ENCODE measurements around the gene ZBTB7C. TPM values are rescaled to one million over a fixed set of nuclear protein-coding genes. Genes with fewer than 3 reads are reported as not detected.

ZBTB7C gene
- total RNA-seq, 1 donor from 2014 or later, result 0.78 TPM

DNA sequence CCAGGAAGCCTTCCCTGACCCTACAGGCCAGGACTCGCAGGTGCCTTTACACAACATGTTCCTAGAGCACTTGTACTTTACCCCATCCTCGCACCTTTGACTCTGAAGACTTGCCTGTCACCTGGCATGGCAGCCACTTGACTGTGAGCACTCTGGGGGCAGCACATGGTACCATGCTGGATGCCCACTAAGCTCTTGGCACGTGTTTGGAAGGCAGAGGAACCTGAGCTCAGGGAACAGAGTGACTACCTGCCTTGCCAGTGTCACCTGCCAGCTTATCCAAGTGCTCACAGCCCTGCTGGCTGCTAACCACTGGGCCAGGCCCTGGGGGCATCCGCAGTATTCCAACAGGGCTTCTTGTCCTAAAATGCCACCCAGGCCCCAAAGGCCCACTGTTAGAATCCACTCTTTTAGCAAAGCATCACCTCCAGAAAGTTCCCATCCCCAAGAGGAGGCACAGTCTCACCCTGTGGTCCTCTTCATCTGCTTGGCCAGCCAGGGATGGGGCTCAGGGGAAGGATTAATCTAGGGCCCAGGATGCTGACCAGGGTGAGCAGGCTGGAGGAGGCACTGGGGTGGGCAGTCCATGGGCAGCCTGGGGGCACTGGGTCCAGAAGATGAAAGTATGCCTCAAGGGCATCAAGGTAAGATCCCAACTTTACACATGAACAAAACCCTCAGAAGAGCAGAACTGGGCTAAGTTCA is 57.0 kb downstream of the ZBTB7C start:
- no peak for DNase-seq

DNA sequence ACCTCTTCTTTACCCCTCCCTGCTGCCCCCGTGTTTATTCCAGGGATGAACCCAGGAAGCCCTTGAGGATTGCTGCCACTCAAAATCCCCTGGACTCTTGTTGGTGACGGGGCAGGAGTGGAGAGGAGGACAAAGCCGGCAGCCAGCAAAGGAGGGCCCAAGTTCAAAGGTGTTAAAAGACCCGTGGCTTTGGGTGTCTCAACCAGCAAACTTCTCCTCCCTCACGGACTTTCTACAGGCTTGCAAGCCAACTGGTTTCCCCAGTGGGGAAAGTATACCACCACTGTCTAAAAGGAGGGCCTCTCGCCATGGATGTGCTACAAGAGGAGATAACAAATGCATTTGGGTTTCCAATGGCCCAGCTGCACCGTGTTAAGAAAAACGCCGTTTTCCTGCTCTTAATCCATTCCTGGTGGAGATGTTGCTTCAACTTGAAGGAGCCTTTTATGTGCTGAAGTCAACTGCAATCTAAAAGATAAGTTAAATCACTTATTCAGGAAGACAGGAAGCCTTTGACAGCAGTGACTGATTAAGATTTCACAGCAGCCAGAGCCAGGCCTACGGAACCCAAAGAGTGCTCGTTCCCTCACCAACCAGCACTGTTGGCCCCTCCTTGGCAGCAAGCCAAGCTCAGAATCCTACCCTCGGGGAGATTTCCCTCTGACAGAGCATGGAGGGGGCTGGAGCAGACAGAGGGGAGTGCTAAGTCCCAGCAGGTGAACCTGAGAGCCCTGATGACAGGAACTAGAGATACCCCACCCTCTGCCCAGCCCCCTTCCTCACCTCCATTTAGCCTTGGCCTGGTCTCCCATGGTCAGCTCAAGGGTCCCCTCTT is 57.8 kb downstream of the ZBTB7C start:
- DNase-seq, result no peak

DNA sequence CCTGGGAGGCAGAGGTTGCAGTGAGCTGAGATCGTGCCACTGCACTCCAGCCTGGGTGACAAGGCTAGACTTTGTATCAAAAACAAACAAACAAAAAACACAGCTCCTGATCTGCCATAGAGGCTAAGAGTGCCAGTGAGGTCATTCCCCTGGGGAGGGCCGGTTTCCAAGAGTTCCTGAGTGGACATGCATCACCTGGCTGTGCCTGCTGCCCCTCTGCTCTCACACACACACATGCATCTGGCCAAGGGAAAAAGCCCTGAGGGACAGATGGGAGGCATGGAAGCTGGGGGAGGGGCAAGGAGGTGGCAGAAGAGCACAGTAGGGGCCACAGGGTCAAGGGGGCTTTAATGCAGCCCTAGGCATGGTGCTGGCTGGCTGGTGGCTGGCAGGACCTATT is 60.4 kb downstream of the ZBTB7C start:
- DNase-seq, result no peak

- DNase-seq, result no peak
Measured at GRCh38 chr18:48347756-48348326, 61.3 kb downstream of the ZBTB7C start.

DNA sequence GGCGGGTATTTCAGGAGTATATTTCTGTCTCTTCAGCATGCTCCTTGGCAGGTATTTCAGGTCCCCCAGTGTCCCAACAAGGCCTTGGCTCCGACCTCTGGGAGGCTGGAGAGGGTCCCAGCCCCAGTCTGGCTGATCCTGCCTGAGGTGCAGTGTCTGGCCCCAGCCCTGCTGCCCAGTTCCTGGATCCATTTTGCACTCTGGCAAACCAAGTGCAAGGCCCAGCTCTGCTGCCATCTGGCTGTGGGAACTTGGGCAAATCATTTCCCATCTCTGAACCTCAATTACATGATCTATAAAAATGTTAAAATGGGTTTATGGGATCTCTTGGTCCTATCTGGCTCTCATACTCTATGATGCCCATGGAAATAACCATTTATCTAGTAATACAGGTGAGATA is 63.6 kb downstream of the ZBTB7C start:
- no peak for DNase-seq

DNA sequence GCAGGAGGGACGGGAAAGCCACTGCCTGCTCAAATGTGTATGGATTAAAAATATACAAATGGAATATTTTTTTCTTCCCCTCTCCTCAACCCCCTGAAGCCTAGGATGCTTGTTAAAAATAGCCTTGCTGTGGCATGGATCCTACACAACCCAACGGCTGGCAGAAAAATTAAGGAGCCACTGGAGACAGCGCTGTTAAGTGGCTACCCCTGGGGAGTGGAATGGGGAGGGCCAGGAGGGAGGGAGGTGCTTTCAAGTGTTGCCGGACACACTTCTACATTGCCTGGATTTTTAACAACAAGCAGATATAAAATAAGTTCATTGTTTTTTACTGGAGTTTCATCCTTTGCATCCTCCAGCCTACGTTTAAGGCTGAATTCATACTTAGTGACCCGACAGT is 66.6 kb downstream of the ZBTB7C start:
- no peak for DNase-seq

GRCh38 chr18:48342125-48342524 is 67.1 kb downstream of the ZBTB7C start:
- DNase-seq, result no peak

GRCh38 chr18:48340560-48340959 is 68.6 kb downstream of the ZBTB7C start:
- DNase-seq, result no peak

DNA sequence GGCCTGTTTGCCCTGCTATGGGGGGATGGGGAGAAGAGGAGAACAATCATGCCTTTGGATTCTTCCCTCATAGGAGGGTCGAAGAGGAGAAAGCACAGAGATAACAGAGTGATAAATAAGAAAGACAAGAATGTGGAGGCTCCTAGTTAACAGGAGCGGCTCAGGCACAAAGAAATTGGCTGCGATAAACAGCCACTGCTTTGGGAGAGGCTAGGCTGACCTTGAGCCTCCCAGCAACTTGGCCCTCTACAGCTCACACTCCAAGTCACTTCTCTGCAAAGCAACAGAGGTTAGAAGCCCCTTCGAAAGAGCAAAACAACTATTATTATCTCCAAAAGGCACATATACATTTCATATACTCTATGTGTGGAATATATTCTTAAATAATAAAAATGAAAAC is 69.5 kb downstream of the ZBTB7C start:
- DNase-seq, result no peak

GRCh38 chr18:48338915-48339314 is 70.3 kb downstream of the ZBTB7C start:
- no peak for DNase-seq

DNA sequence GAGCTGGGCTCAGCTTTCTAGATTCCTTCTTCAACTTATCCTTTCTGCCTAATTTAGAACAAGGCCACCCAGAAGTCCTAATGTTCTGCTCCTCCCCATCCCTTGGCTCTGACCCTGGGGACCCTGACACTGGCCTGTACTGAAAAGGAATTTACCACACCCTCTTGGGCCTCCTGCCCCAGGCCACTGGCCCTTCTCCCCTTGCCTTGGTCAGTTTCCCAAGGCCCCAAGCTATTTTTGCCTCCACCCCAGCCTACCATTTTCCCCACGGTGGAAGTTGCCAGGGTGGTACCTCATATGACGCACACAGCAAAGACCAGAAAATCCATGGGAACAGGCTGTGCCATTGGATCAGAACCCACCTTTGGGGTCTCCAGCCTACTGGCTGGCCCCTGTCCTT is 72.1 kb downstream of the ZBTB7C start:
- DNase-seq, result no peak

DNA sequence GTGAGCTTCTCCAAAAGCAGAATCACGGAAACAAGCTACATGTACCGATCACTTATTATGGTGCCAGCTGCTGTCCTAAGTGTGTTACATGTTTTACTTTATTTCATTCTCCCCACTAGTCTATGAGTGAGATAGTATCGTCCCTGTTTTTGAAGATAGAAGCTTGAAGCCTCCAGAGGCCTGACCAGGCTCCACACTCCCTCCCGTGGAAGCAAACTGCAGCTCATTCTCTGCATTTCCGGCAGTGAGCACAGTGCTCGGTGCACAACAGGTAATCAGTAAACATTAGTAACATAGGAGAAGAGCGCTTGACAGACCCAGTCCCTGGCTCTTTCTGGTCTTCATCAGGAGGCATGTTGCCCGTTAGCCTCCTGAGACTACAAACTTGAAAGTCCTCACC is 72.9 kb downstream of the ZBTB7C start:
- no peak for DNase-seq

- no peak for DNase-seq
Measured at GRCh38 chr18:48335829-48336228, 73.4 kb downstream of the ZBTB7C start.

GRCh38 chr18:48334845-48335244 is 74.3 kb downstream of the ZBTB7C start:
- DNase-seq, result no peak

DNA sequence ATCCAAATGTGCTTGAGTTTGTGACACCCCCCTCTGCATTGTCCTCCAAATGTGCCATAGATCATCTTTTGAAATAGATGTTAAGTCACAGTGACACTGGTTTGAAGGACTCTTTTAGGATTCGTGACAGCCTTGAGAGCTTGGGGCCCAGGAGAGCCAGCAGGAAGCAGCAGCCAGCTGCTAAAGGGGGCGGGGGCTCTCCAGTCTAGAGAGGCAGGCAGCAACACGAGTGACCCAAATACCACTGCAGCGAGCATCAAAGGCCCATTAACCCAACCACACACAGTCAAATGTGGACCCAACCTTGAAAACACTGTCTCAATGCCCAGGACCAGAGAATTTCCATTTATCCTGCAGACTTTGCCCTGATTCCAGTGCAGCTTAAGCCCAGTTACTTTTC is 75.6 kb downstream of the ZBTB7C start:
- no peak for DNase-seq

- no peak for DNase-seq
Measured at GRCh38 chr18:48330016-48330991, 78.9 kb downstream of the ZBTB7C start.

- DNase-seq, result no peak
Measured at GRCh38 chr18:48328473-48329210, 80.5 kb downstream of the ZBTB7C start.

DNA sequence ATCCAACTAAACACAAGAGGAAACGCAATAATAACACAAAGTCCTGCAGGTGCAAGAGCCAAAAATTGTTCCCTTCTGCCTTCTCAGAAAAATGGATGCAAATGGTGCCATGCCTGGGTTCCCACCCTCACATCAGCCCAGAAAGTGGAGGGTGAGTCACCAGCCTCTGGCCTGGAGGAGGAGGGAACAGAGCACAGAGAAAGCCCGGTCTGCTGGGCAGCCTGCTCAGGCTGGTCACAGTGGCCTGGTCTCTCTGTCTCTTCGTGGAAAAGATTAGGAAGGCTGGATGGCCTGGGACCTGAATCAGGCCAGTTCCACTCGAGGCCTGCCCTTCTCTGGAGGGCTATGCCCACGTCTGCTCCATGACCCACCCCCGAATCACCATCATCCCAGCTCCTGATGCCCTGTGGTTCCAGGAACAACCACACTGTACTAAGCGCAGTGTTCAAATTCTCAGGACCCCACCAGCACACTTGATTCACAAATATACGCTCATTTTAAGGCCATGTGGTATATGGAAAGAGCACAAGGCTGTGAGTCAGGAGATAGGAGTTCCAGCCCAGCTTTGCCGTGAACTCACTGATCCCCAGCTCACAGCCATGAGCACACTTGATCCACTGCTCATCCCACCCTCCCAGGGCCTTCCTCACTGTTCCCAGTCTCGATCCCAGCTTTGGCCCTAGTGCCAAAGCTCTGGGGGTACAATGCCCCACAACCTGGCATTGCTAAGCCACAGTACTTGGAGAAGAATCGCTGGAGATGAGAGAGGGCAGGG is 82.1 kb downstream of the ZBTB7C start:
- DNase-seq, result no peak

DNA sequence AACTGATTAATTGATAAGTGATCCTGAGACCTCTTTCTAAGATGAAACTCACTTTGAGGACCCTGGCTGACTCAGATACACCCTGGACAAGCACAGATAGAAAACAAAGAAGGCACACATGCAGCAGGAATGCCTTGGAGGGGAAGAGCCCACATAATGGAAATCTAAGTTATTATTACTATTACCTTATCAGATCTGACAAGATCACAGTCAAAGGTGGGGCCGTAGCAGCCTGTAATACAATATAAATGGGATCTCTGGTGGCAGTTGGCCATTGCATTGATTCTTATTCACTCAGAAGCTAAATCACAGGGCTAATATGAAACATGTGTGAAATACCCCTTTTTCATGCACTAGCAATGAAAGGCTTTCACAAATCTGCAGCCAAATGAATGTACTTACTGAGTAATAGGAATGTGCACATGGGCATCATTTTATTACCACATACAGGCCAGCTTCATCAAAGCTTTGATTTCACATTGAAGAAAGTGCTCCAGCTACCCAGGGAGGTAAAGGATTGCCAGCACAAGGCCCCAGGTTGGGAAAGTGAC is 84.0 kb downstream of the ZBTB7C start:
- DNase-seq, result no peak

GRCh38 chr18:48324651-48325050 is 84.5 kb downstream of the ZBTB7C start:
- no peak for DNase-seq
